Fibroblast of pulmonary artery (primary cell): ENCODE results near the gene RUNDC3A.

Source experiments
- DNase-seq: peaks from one replicate; pipeline ENCODE4 v3.0.0-alpha.2; 2010; ENCODE audit warnings: low read depth
- H3K4me3 ChIP-seq: replicated peaks from 2 replicates; pipeline ENCODE4 v1.5.1; 2011; ENCODE audit warnings: low read depth, mild to moderate bottlenecking, control low read depth, low read length, moderate library complexity
- TF ChIP-seq, protein P1 (sequence below): IDR thresholded peaks from 2 replicates; pipeline ENCODE4 v1.5.1; 2011; ENCODE audit warnings: mild to moderate bottlenecking, control low read depth, low read length, inconsistent platforms; ENCODE audit errors: missing control alignments

RUNDC3A gene

DNA sequence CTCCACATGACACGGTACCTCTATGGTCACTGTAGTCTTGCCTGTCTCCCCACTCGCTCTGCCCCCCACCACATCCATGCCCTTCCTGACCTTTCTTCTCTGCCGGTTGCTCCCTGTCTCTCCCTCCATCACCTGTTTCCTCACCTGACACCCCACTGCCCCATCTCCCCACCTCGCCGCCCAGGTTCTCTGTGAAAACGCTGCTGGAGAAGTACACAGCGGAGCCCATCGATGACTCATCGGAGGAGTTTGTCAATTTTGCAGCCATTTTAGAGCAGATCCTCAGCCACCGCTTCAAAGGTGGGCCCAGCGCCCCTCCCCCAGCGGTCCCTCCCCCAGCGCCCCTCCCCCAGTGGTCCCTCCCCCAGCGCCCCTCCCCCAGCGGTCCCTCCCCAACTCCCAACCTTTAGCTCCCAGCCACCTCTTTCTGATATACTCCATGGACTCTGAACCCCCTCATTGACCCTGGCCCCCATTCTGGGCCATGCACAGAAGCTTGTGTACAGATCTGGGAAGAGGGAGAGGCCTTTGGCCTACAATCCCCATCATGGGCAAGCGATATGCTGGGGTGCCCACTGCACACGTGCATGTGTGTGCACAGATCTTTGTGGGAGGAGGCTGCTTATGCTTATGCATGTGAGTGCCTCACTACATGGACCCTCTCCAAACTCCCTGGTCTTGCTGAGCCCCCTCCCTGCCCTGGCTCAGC lies 4.1 kb downstream of the RUNDC3A start:
- H3K4me3 ChIP-seq = no peak overlapping the region
- TF ChIP-seq, protein P1, sequence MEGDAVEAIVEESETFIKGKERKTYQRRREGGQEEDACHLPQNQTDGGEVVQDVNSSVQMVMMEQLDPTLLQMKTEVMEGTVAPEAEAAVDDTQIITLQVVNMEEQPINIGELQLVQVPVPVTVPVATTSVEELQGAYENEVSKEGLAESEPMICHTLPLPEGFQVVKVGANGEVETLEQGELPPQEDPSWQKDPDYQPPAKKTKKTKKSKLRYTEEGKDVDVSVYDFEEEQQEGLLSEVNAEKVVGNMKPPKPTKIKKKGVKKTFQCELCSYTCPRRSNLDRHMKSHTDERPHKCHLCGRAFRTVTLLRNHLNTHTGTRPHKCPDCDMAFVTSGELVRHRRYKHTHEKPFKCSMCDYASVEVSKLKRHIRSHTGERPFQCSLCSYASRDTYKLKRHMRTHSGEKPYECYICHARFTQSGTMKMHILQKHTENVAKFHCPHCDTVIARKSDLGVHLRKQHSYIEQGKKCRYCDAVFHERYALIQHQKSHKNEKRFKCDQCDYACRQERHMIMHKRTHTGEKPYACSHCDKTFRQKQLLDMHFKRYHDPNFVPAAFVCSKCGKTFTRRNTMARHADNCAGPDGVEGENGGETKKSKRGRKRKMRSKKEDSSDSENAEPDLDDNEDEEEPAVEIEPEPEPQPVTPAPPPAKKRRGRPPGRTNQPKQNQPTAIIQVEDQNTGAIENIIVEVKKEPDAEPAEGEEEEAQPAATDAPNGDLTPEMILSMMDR = no peak
- DNase-seq = no peak

DNA sequence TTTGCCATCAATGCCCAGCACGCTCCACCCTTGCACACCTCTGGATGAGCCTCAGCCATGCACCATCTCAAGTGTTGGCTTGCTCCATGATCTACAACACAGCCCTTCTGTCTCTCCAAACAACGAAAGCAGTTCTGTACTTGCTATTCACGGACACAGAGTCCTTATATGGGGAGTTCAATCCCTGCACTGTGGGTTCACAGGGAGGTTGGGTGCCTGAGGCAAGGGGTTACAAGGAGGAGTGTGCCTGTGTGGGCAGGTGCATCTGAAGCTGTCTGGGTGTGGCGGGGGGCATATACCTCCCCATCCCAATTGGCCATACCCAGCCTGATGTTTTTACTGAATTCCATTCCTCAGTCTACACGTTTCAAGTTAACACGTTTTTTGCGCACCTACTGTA lies 5.6 kb downstream of the RUNDC3A start:
- no peak overlapping the region for H3K4me3 ChIP-seq
- TF ChIP-seq, protein P1 = no peak
- DNase-seq = no peak

DNA sequence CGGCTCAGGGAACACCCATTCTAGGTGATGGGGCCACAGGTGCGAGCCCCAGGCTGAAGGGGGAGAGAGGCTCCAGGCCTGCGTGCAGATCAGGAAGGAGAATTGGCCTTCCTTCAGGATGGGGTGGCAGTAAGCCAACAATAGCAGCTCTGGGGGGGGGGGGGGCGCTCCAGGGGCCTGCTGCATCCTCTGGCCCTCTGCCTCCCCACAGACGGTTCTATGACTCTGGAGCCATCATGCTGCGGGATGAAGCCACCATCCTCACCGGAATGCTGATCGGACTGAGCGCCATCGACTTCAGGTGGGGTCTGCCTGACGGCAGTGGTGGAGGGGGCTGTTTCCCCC lies 6.1 kb downstream of the RUNDC3A start:
- H3K4me3 ChIP-seq = no peak overlapping the region
- TF ChIP-seq, protein P1 = no peak
- DNase-seq = no peak

DNA sequence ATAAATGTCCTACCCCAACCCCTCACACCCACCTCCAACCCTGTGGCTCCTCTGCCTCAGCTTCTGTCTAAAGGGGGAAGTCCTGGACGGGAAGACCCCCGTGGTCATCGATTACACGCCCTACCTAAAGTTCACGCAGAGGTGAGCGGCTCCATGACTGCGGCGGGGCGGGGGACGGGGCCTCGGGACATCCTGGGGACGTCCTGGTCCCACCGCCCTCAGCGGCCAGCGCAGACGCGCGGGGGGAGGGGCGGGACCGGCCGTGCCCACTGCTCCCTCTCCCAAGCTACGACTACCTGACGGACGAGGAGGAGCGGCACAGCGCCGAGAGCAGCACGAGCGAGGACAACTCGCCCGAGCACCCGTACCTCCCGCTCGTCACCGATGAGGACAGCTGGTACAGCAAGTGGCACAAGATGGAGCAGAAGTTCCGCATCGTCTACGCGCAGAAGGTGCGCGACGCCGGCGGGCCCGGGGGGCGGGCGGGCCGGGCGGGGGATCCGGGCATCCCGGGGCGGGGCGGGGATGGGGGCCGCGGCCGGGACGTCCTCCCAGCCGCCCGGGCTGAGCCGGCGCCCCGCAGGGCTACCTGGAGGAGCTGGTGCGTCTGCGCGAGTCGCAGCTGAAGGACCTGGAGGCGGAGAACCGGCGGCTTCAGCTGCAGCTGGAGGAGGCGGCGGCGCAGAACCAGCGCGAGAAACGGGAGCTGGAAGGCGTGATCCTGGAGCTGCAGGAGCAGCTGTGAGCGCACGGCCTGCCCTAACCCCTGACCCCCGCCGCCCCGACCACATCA lies 6.7 kb downstream of the RUNDC3A start:
- H3K4me3 ChIP-seq = peak overlapping the region; percentile 27
- TF ChIP-seq, protein P1 = no peak
- peak; percentile 31 for DNase-seq

DNA sequence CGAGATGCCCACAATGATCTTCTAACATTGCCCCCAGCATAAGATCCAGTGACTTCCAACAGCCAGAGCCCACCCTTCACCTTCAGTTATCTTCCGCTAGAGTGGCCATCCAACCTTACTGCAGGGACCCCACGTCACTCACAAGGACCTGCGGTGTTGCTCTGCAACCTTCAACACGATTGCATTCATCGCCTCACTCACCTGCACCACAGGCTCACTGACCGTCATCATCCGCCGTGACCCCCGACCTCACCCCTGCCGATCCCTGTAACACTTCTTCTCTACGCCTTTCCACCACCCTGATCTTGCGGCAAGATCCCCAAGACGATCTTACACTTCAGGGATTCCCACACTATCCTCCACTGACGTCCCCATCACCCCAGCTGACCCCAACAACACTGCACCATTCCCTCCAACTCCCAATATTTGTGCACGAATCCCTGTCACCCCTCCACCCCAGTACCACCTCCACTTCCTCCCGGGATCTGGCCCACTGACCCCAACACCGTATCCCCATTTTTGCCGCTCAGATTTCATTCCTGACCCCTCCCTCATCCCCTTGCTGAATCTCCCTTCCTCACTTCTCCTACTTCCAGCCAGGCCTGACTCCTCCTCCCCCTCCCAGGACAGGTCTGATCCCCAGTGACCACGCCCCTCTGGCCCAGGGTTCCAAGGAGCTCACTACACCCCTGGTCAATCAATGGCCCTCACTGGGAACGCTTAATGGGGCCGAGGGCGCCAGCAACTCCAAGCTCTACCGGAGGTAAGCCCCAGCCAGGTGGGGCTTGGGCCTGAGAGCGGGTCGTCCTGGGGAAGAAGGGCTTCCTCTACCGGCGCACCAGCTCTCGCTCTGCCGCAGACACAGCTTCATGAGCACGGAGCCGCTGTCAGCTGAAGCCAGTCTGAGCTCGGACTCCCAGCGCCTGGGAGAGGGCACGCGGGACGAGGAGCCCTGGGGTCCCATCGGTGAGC lies 7.6 kb downstream of the RUNDC3A start:
- no peak for DNase-seq
- no peak overlapping the region for H3K4me3 ChIP-seq
- TF ChIP-seq, protein P1 = no peak

DNA sequence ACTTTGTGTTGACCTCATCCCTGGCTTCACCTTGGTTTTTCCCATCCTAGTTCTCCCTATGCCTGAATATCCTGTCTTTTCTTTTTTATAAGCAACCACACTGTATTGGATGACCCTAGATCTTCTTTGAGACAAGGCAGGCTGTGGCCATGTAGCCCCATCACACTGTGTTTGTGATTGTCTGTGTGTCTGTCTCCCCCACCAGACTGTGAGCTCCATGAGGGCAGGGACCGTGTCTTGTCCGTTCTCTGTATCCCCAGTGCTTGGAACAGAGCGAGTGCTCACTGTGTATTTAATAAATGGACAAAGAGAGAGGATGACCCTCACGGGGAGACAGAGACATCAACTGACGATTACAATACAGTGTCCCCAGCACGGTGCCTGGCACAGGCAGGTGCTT lies 9.1 kb downstream of the RUNDC3A start:
- no peak for DNase-seq
- TF ChIP-seq, protein P1 = no peak
- H3K4me3 ChIP-seq = no peak overlapping the region
